Tibial nerve (tissue), 4 donors: ENCODE data around the gene ANKMY1. TPM values are rescaled to one million over a fixed set of nuclear protein-coding genes. Genes with fewer than 3 reads are reported as not detected.

Source experiments
- DNase-seq, 2 donors: peaks; one replicate each; pipeline ENCODE4 v3.0.0-alpha.2; 2019; ENCODE audit warnings: low spot score in 2 of 2
- H3K27ac ChIP-seq, 4 donors: fragments of 200-600 bp; sonication (generic) in 3 of 4; one replicate each; pipeline ENCODE4 v1.5.1; 2017 to 2019; ENCODE audit warnings: mild to moderate bottlenecking in 1 of 4
- H3K27me3 ChIP-seq, 2 donors: fragments of 200-600 bp; sonication (generic) in 1 of 2; one replicate each; pipeline versions ENCODE4 v1.5.1 to v1.6.0; 2017 to 2019
- H3K36me3 ChIP-seq, 3 donors: fragments of 200-600 bp; sonication (generic); one replicate each; pipeline ENCODE4 v1.5.1; 2018 to 2019
- H3K4me1 ChIP-seq, 4 donors: fragments of 200-600 bp; sonication (generic) in 3 of 4; one replicate each; pipeline ENCODE4 v1.5.1; 2017 to 2019
- H3K4me3 ChIP-seq, 4 donors: fragments of 200-600 bp; sonication (generic) in 3 of 4; one replicate each; pipeline ENCODE4 v1.5.1; 2017 to 2019; ENCODE audit warnings: mild to moderate bottlenecking in 1 of 4, moderate library complexity in 1 of 4
- H3K9me3 ChIP-seq, 4 donors: fragments of 200-600 bp; sonication (generic) in 3 of 4; one replicate each; pipeline ENCODE4 v1.5.1; 2017 to 2019
- CTCF ChIP-seq, 5 experiments: fragments of 200-600 bp in 3 of 5; fragments of 450-650 bp in 2 of 5; sonication (generic) in 3 of 5; IDR thresholded peaks; one replicate each; pipeline ENCODE4 v1.5.1; 2016 to 2019; ENCODE audit warnings: antibody characterized with exemption in 5 of 5, mild to moderate bottlenecking in 3 of 5, moderate library complexity in 2 of 5
- EP300 ChIP-seq, 2 donors: sonication (generic); formaldehyde crosslinking; IDR thresholded peaks; one replicate each; pipeline ENCODE4 v1.6.1; 2017; ENCODE audit warnings: antibody characterized with exemption in 2 of 2, mild to moderate bottlenecking in 1 of 2
- POLR2A ChIP-seq, 2 donors: fragments of 450-650 bp; IDR thresholded peaks; one replicate each; pipeline ENCODE4 v1.6.1; 2017; ENCODE audit warnings: antibody characterized with exemption in 2 of 2, mild to moderate bottlenecking in 2 of 2, moderate library complexity in 2 of 2
- WGBS, 2 donors: methylation state at CpG; one replicate each; pipeline ENCODE4 v1.1.5; 2018; 5-methylcytosine and 5-hydroxymethylcytosine counted together
- total RNA-seq, 4 donors: library from RNA; depleted of rRNA; stranded (reverse); fragments of >200 nt; gene quantifications; one replicate each; pipeline ENCODE4 v1.1.0, GENCODE V29; 2016

Gene ANKMY1
- total RNA-seq, 4 donors from 2014 or later = 14.2 to 24.0 (median 21.4) TPM

- WGBS, 2 donors = 91 to 95% methylated on average over 7 of the region's 7 CpGs
- DNase-seq = no peak
- H3K4me3 ChIP-seq = no peak overlapping the region
- no peak overlapping the region for H3K27ac ChIP-seq
- peaks cover 0 to 94% (median 5%) of the 10 kb centered on the region in 3 donors for H3K36me3 ChIP-seq
- H3K27me3 ChIP-seq = no peaks in the 10 kb centered on the region
- H3K4me1 ChIP-seq = no peaks in the 10 kb centered on the region
- H3K9me3 ChIP-seq = peaks cover 0 to 24% (median 3%) of the 10 kb centered on the region in 4 donors
- TF ChIP-seq CTCF (IDR thresholded peaks at IDR 0.05) (no peak), POLR2A (IDR thresholded peaks at IDR 0.05) (no peak), EP300 (IDR thresholded peaks at IDR 0.05) (no peak)
Observed at GRCh38 chr2:240530181-240530580, 27.6 kb downstream of the ANKMY1 start.

GRCh38 chr2:240529344-240529999 lies 28.3 kb downstream of the ANKMY1 start:
- H3K9me3 ChIP-seq = peaks cover 0 to 26% (median 3%) of the 10 kb centered on the region in 4 donors
- DNase-seq = no peak
- no peaks in the 10 kb centered on the region for H3K27me3 ChIP-seq
- TF ChIP-seq POLR2A (IDR thresholded peaks at IDR 0.05) (no peak), EP300 (IDR thresholded peaks at IDR 0.05) (no peak), CTCF (IDR thresholded peaks at IDR 0.05) (no peak)
- H3K27ac ChIP-seq = no peak overlapping the region
- no peaks in the 10 kb centered on the region for H3K4me1 ChIP-seq
- peaks cover 0 to 94% (median 6%) of the 10 kb centered on the region in 3 donors for H3K36me3 ChIP-seq
- no peak overlapping the region for H3K4me3 ChIP-seq
- WGBS, 2 donors = 94 to 97% methylated on average over 15 to 16 of the region's 16 CpGs

GRCh38 chr2:240528406-240529040 lies 29.3 kb downstream of the ANKMY1 start:
- Histone ChIP-seq H3K27ac (no peak overlapping the region), H3K4me3 (no peak overlapping the region), H3K9me3 (peaks cover 0 to 26% (median 3%) of the 10 kb centered on the region in 4 donors), H3K4me1 (no peaks in the 10 kb centered on the region), H3K27me3 (no peaks in the 10 kb centered on the region), H3K36me3 (peaks cover 0 to 94% (median 8%) of the 10 kb centered on the region in 3 donors)
- TF ChIP-seq CTCF (IDR thresholded peaks at IDR 0.05) (no peak), POLR2A (IDR thresholded peaks at IDR 0.05) (no peak)
- DNase-seq = no peak
- WGBS, 2 donors = 91 to 94% methylated on average over 12 to 13 of the region's 13 CpGs

- Histone ChIP-seq H3K27me3 (no peaks in the 10 kb centered on the region), H3K36me3 (peaks cover 0 to 96% (median 18%) of the 10 kb centered on the region in 3 donors)
Observed at GRCh38 chr2:240527153-240527750, 30.5 kb downstream of the ANKMY1 start.

More at GRCh38 chr2:240527153-240527750, 30.5 kb downstream of the ANKMY1 start:
- TF ChIP-seq EP300 (IDR thresholded peaks at IDR 0.05) = no peak
- TF ChIP-seq CTCF (IDR thresholded peaks at IDR 0.05) = no peak
- TF ChIP-seq POLR2A (IDR thresholded peaks at IDR 0.05) = no peak
- DNase-seq = no peak
- H3K27ac ChIP-seq = no peak overlapping the region
- H3K4me3 ChIP-seq = no peak overlapping the region
- WGBS, 2 donors = 75 to 77% methylated on average over 3 of the region's 3 CpGs
- peaks cover 0 to 19% (median under 1%) of the 10 kb centered on the region in 4 donors for H3K9me3 ChIP-seq
- H3K4me1 ChIP-seq = no peaks in the 10 kb centered on the region
